Ishikawa (cell line): ENCODE results near the gene TSPAN31.

ENCODE experiments used
- CEBPB ChIP-seq: IDR thresholded peaks from 2 replicates; pipeline ENCODE4 v1.6.1; 2012
- CREB1 ChIP-seq: IDR thresholded peaks from 2 replicates; pipeline ENCODE4 v1.6.1; 2012; ENCODE audit warnings: low read depth
- EGR1 ChIP-seq: IDR thresholded peaks from 2 replicates; pipeline ENCODE4 v1.6.1; 2012
- EP300 ChIP-seq: IDR thresholded peaks from 2 replicates; pipeline ENCODE4 v1.6.1; 2012; ENCODE audit warnings: borderline replicate concordance
- FOXM1 ChIP-seq: IDR thresholded peaks from 2 replicates; pipeline ENCODE4 v1.6.1; 2012; ENCODE audit warnings: low read depth, borderline replicate concordance
- NFIC ChIP-seq: IDR thresholded peaks from 2 replicates; pipeline ENCODE4 v1.6.1; 2012
- RAD21 ChIP-seq: IDR thresholded peaks from 2 replicates; pipeline ENCODE4 v1.6.1; 2012; ENCODE audit warnings: low read depth
- TAF1 ChIP-seq: IDR thresholded peaks from 2 replicates; pipeline ENCODE4 v1.6.1; 2012; ENCODE audit warnings: low read depth, mild to moderate bottlenecking
- TCF12 ChIP-seq: IDR thresholded peaks from 2 replicates; pipeline ENCODE4 v1.6.1; 2012; ENCODE audit warnings: low read depth
- TEAD4 ChIP-seq: IDR thresholded peaks from 2 replicates; pipeline ENCODE4 v1.6.1; 2012
- YY1 ChIP-seq: IDR thresholded peaks from 2 replicates; pipeline ENCODE4 v1.6.1; 2012; ENCODE audit warnings: low read depth
- ZBTB7A ChIP-seq: IDR thresholded peaks from 2 replicates; pipeline ENCODE4 v1.6.1; 2012; ENCODE audit warnings: low read depth
- TF ChIP-seq, protein P1 (sequence below): IDR thresholded peaks from 2 replicates; pipeline ENCODE4 v1.6.1; 2012; ENCODE audit warnings: low read depth, mild to moderate bottlenecking
- TF ChIP-seq, protein P2 (sequence below): IDR thresholded peaks from 2 replicates; pipeline ENCODE4 v1.6.1; 2012
- TF ChIP-seq, protein P3 (sequence below): IDR thresholded peaks from 2 replicates; pipeline ENCODE4 v1.6.1; 2012

The TSPAN31 gene

DNA sequence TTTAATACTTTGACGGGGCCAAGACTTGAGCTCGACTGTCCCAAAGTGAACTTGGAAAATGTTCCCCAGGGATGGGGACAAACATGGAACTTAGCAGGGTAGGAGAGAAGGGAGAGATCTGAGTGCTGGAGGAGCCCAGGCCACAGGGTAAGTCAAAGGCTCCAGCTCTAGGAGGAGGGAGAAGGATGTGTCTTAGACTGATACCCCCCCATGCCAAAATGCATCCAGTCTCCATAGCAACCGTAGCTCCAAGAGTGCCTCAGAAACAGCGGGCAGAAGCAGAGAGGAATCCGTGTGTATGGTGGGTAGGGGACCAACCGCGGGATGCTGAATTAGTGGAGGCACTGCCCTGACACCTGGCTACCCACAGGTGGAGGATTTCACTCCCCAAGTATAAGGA is 5.5 kb upstream of the TSPAN31 start:
- TF ChIP-seq TAF1 = no peak
- TF ChIP-seq RAD21 = no peak
- no peak for TF ChIP-seq YY1
- TF ChIP-seq, protein P1, sequence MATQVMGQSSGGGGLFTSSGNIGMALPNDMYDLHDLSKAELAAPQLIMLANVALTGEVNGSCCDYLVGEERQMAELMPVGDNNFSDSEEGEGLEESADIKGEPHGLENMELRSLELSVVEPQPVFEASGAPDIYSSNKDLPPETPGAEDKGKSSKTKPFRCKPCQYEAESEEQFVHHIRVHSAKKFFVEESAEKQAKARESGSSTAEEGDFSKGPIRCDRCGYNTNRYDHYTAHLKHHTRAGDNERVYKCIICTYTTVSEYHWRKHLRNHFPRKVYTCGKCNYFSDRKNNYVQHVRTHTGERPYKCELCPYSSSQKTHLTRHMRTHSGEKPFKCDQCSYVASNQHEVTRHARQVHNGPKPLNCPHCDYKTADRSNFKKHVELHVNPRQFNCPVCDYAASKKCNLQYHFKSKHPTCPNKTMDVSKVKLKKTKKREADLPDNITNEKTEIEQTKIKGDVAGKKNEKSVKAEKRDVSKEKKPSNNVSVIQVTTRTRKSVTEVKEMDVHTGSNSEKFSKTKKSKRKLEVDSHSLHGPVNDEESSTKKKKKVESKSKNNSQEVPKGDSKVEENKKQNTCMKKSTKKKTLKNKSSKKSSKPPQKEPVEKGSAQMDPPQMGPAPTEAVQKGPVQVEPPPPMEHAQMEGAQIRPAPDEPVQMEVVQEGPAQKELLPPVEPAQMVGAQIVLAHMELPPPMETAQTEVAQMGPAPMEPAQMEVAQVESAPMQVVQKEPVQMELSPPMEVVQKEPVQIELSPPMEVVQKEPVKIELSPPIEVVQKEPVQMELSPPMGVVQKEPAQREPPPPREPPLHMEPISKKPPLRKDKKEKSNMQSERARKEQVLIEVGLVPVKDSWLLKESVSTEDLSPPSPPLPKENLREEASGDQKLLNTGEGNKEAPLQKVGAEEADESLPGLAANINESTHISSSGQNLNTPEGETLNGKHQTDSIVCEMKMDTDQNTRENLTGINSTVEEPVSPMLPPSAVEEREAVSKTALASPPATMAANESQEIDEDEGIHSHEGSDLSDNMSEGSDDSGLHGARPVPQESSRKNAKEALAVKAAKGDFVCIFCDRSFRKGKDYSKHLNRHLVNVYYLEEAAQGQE = no peak
- no peak for TF ChIP-seq FOXM1

DNA sequence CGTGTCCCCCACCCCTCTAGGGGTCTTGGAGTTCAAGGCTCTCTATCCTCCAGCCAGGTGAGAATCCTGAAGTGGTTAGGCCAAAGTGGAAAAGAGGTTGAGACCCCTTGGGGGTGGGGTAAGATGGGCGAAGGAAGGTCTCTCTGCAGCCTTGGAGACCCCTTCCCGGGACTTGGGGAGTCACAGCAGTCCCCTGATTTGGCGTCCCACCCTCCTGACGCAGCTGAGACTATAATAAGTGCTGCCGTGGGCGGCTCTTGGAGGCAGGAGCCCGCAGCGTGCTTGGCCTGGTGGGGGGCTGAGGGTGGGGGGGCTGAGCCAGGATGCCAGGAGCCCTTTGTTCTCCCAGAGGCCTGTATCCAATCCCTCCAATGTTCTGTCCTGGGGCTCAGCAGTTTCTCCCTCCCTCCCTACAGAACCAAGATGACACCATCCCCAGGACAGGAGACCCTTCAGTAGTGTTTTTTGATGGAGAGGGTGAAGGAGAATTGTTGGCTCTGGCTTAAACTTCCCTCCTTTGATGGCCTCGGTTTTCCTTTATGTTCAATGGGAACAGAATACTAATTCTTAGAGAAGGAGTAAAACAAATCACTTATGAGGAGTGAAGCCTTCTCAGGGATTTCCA is 4.8 kb upstream of the TSPAN31 start:
- TF ChIP-seq ZBTB7A (no peak), NFIC (no peak), TAF1 (no peak), CREB1 (no peak), TEAD4 (no peak), YY1 (no peak), EGR1 (no peak), CEBPB (no peak), EP300 (no peak), TCF12 (no peak), FOXM1 (no peak), RAD21 (no peak)
- TF ChIP-seq, protein P2, sequence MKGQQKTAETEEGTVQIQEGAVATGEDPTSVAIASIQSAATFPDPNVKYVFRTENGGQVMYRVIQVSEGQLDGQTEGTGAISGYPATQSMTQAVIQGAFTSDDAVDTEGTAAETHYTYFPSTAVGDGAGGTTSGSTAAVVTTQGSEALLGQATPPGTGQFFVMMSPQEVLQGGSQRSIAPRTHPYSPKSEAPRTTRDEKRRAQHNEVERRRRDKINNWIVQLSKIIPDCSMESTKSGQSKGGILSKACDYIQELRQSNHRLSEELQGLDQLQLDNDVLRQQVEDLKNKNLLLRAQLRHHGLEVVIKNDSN = no peak
- TF ChIP-seq, protein P3, sequence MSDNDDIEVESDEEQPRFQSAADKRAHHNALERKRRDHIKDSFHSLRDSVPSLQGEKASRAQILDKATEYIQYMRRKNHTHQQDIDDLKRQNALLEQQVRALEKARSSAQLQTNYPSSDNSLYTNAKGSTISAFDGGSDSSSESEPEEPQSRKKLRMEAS = no peak
- TF ChIP-seq, protein P1 = no peak

DNA sequence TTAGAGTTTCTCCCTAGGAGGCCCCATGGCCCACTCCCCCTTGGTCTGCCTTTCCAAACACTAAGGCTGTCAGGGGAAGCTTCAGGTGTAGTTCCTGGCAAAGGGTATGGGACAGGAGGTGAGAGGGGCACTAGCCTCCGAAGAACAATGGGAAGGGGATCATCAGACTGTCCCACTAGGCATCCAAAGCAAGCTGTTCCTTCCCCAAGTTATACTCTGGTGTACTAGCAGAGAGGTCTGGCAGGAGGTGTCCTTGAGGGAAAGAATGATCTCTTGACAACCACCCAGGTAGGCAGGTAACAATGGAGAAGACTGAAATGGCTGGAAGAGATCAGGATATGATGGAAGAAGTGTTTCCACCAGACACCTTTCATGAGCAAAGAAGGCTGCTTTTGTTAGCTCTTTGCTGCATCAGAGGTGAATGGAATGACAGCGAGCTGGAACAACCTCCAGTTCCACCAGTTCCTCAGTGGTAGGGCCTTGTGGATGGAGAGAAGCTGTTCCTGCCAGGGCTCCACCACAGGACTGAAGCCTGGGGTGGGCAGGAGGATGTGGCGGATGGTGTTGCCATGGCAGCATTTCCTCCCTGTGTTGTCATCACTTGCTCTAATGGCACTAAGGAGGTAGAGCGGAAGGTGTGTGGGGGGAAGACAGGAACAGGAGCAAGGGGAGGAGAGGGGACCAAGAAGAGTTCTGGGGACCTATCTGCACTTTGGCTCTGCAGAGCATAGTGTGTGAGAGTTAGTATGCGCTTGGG is 4.0 kb upstream of the TSPAN31 start:
- TF ChIP-seq CEBPB (no peak), NFIC (no peak), TEAD4 (no peak), TCF12 (no peak), CREB1 (no peak)
- TF ChIP-seq, protein P1 = no peak

DNA sequence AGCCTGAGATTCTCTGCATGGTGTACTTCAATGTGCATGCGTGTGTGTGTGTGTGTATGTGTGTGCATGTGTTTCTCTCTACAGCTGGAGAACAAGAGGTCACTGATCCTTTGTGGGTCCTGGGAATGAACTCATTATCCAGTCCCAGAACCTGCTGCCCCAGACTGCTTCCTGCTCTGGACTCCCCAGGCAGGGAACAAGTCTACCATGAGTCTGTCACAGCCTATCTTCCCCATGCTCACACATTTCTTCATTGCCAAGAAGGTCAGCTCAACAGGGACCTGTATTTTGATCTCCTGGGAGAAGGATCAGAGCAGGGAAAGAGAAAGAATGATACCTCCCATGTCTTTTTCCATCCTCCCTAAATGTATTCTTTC is 3.4 kb upstream of the TSPAN31 start:
- TF ChIP-seq TAF1 (no peak), TCF12 (no peak), CREB1 (no peak), NFIC (no peak)

DNA sequence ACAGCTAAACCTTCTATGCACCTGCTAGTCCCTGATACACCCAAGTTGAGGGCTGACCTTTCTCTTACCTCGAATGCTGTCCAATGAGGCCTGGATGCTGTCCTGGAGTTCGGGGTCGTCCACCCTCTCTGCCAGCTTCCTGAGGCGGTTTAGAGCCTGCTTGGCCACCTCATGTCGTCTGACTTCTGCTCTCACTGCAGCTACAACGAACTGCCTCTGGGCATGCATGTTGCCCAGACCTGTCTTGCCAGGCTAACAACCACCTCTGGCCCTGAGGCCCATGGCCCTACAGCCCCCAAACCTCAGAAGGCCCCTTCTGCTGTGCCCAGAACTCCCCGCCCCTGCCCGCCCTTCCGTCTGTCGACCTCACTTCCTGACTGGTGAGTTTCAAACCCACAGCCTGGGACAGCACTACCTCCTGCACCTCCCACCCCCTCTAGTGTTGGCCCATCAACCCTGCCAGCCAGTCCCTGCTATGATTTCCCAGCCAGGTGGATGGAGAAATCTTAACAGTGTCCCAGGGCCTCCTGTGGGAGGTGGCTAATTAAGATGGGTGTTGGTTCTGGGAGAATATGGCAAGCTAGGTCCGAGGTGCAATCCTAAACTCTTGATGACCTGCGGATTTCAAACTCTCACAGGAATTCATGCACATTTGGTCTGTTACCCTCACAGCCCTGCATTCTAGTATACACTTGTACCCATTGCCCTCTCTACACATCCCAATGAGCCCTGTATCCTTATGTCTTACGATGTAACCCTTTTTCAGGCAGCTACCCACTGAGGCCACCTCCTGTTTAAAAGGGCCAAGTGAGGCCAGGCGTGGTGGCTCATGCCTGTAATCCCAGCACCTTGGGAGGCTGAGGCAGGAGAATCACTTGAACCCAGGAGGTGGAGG is 2.7 kb upstream of the TSPAN31 start:
- no peak for TF ChIP-seq CEBPB
- no peak for TF ChIP-seq YY1
- TF ChIP-seq CREB1 = no peak
- TF ChIP-seq, protein P3 = no peak
- TF ChIP-seq, protein P1 = no peak
- no peak for TF ChIP-seq EGR1
- no peak for TF ChIP-seq TEAD4
- TF ChIP-seq ZBTB7A = no peak
- TF ChIP-seq TAF1 = no peak
- TF ChIP-seq NFIC = no peak
- TF ChIP-seq TCF12 = no peak
- no peak; the same call in 1 of the 2 replicates for TF ChIP-seq RAD21
- no peak for TF ChIP-seq FOXM1
- no peak for TF ChIP-seq EP300
- TF ChIP-seq, protein P2 = no peak
